HEK293 (cell line): ENCODE data around the gene CFAP90.
A peak's percentile ranks its signal among the peaks of the same experiment; 100 is the strongest.

Experiments used
- AEBP2 ChIP-seq: fragments of 450-650 bp; formaldehyde crosslinking; IDR thresholded peaks from 2 replicates; pipeline ENCODE4 v1.5.1; 2016; ENCODE audit warnings: missing biosample characterization, missing genetic modification characterization, borderline replicate concordance
- ATF2 ChIP-seq: fragments of 450-650 bp; formaldehyde crosslinking; IDR thresholded peaks from 2 replicates; pipeline ENCODE4 v1.5.1; 2016; ENCODE audit warnings: missing biosample characterization, missing genetic modification characterization, low read depth
- ELK4 ChIP-seq: IDR thresholded peaks from 2 replicates; pipeline ENCODE4 v1.6.1; 2011; ENCODE audit warnings: mild to moderate bottlenecking, low read depth, low read length, borderline replicate concordance
- HIC1 ChIP-seq: fragments of 450-650 bp; formaldehyde crosslinking; IDR thresholded peaks from 2 replicates; pipeline ENCODE4 v1.5.1; 2016; ENCODE audit warnings: missing biosample characterization, missing genetic modification characterization
- KLF16 ChIP-seq: fragments of 450-650 bp; formaldehyde crosslinking; IDR thresholded peaks from 2 replicates; pipeline ENCODE4 v1.5.1; 2017; ENCODE audit warnings: missing biosample characterization, missing genetic modification characterization
- KLF7 ChIP-seq: fragments of 450-650 bp; formaldehyde crosslinking; IDR thresholded peaks from 2 replicates; pipeline ENCODE4 v1.5.1; 2016; ENCODE audit warnings: missing biosample characterization, missing genetic modification characterization, borderline replicate concordance
- SETDB1 ChIP-seq: IDR thresholded peaks from one replicate; pipeline ENCODE4 v1.6.1; 2017; ENCODE audit warnings: mild to moderate bottlenecking, low read length, moderate library complexity, mixed read lengths; ENCODE audit not compliant: insufficient read length
- ZBTB1 ChIP-seq: fragments of 450-650 bp; formaldehyde crosslinking; IDR thresholded peaks from 2 replicates; pipeline ENCODE4 v1.5.1; 2016; ENCODE audit warnings: missing biosample characterization, missing genetic modification characterization
- ZBTB10 ChIP-seq: fragments of 450-650 bp; formaldehyde crosslinking; IDR thresholded peaks from 2 replicates; pipeline ENCODE4 v1.5.1; 2016; ENCODE audit warnings: missing biosample characterization, missing genetic modification characterization
- ZBTB26 ChIP-seq: fragments of 450-650 bp; formaldehyde crosslinking; optimal IDR thresholded peaks from 2 replicates; pipeline ENCODE3; 2016; ENCODE audit warnings: missing biosample characterization, mild to moderate bottlenecking, missing genetic modification characterization
- ZBTB8A ChIP-seq: fragments of 450-650 bp; formaldehyde crosslinking; IDR thresholded peaks from 2 replicates; pipeline ENCODE4 v1.5.1; 2016; ENCODE audit warnings: missing biosample characterization, missing genetic modification characterization
- ZFP3 ChIP-seq: fragments of 450-650 bp; formaldehyde crosslinking; IDR thresholded peaks from 2 replicates; pipeline ENCODE4 v1.5.1; 2016; ENCODE audit warnings: low read depth, missing biosample characterization, missing genetic modification characterization
- ZFP69B ChIP-seq: fragments of 450-650 bp; formaldehyde crosslinking; IDR thresholded peaks from 2 replicates; pipeline ENCODE4 v1.5.1; 2016; ENCODE audit warnings: missing biosample characterization, missing genetic modification characterization
- ZNF121 ChIP-seq: fragments of 450-650 bp; formaldehyde crosslinking; IDR thresholded peaks from 2 replicates; pipeline ENCODE4 v1.5.1; 2016; ENCODE audit warnings: missing biosample characterization, missing genetic modification characterization
- ZNF341 ChIP-seq: fragments of 450-650 bp; formaldehyde crosslinking; IDR thresholded peaks from 2 replicates; pipeline ENCODE4; 2016; ENCODE audit warnings: low read depth, missing biosample characterization, missing genetic modification characterization
- ZNF394 ChIP-seq: fragments of 450-650 bp; formaldehyde crosslinking; IDR thresholded peaks from 2 replicates; pipeline ENCODE4 v1.5.1; 2016; ENCODE audit warnings: missing biosample characterization, missing genetic modification characterization, mild to moderate bottlenecking, moderate library complexity, borderline replicate concordance
- ZNF449 ChIP-seq: fragments of 450-650 bp; formaldehyde crosslinking; IDR thresholded peaks from 2 replicates; pipeline ENCODE4 v1.5.1; 2017; ENCODE audit warnings: missing biosample characterization, mild to moderate bottlenecking, missing genetic modification characterization, moderate library complexity
- ZNF473 ChIP-seq: fragments of 450-650 bp; formaldehyde crosslinking; IDR thresholded peaks from 2 replicates; pipeline ENCODE4 v1.5.1; 2017; ENCODE audit warnings: missing biosample characterization, missing genetic modification characterization
- ZNF501 ChIP-seq: fragments of 450-650 bp; formaldehyde crosslinking; IDR thresholded peaks from 2 replicates; pipeline ENCODE4 v1.5.1; 2016; ENCODE audit warnings: missing biosample characterization, missing genetic modification characterization
- ZNF561 ChIP-seq: fragments of 450-650 bp; IDR thresholded peaks from 2 replicates; pipeline ENCODE4 v1.5.1; 2018; ENCODE audit warnings: missing biosample characterization, missing genetic modification characterization, borderline replicate concordance
- ZNF677 ChIP-seq: fragments of 450-650 bp; IDR thresholded peaks from 2 replicates; pipeline ENCODE4 v1.5.0; 2018; ENCODE audit warnings: missing biosample characterization, mild to moderate bottlenecking, missing genetic modification characterization, moderate library complexity
- ZNF692 ChIP-seq: fragments of 450-650 bp; formaldehyde crosslinking; IDR thresholded peaks from 2 replicates; pipeline ENCODE4 v1.5.1; 2016; ENCODE audit warnings: missing biosample characterization, missing genetic modification characterization
- ZSCAN4 ChIP-seq: fragments of 450-650 bp; formaldehyde crosslinking; IDR thresholded peaks from 2 replicates; pipeline ENCODE4 v1.5.1; 2017; ENCODE audit warnings: missing biosample characterization, missing genetic modification characterization

The CFAP90 gene

GRCh38 chr5:7868773-7869473 is 18.0 kb upstream of the CFAP90 start, which contains the start of the genes FASTKD3 and MTRR (continued):
- TF ChIP-seq ZNF449 (tag by site-specific recombination) (peak; percentile 29; the same call in 1 of the 2 replicates), ZBTB26 (tag by site-specific recombination) (peak; percentile 99), AEBP2 (tag by site-specific recombination) (peak; percentile 11; the same call in 1 of the 2 replicates), ZNF473 (no peak), ELK4 (no peak), ZFP69B (tag by site-specific recombination) (no peak; the same call in 1 of the 2 replicates), ZNF341 (tag by site-specific recombination) (peak; percentile 36; the same call in 1 of the 2 replicates), ZNF501 (tag by site-specific recombination) (peak; percentile 64; the same call in 1 of the 2 replicates), SETDB1 (no peak), ZSCAN4 (tag by site-specific recombination) (no peak; the same call in 1 of the 2 replicates), KLF16 (tag by site-specific recombination) (peak; percentile 55; the same call in 1 of the 2 replicates), KLF7 (no peak), ZBTB10 (tag by site-specific recombination) (peak; percentile 89), ZNF121 (tag by site-specific recombination) (no peak), ZBTB8A (peak; percentile 89), ATF2 (no peak), ZNF692 (tag by site-specific recombination) (0 out of 2 replicates have a peak, but pooled peaks have one; percentile 76), ZNF677 (tag by site-specific recombination) (no peak), ZNF394 (no peak), ZNF561 (tag by site-specific recombination) (peak; percentile 87), ZBTB1 (tag by site-specific recombination) (no peak), ZFP3 (tag by site-specific recombination) (no peak), HIC1 (tag by site-specific recombination) (peak; percentile 99)
